DMS79 (cell line): Measurements from ENCODE around the gene NHLRC4.
"Not testable (repeated sequence)": the region's sequence is repeated elsewhere in the genome, so short reads cannot be mapped to it uniquely, and the experiment has no call there.

Source experiments
- DNase-seq: peaks from one replicate; lab custom pipeline; 2025; lab: John Stamatoyannopoulos, UW

Gene NHLRC4

DNA sequence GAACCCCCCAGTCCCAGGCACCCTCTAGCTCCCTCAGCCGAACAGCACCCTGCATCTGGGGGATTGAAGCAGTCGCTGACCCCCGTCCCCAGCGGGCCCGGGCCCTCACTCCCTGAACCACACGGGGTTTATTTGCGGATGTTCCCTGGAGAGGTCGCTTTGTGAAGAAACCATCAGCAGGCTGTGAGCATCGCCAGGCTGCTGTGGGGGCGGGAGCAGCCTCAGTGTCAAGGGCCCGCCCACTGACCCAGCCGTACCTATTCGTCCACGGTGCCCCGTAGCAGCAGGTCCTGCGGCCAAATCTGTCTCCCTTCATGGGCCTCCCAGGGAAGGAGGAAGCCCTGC lies 16.6 kb downstream of the NHLRC4 start:
- DNase-seq = no peak

DNA sequence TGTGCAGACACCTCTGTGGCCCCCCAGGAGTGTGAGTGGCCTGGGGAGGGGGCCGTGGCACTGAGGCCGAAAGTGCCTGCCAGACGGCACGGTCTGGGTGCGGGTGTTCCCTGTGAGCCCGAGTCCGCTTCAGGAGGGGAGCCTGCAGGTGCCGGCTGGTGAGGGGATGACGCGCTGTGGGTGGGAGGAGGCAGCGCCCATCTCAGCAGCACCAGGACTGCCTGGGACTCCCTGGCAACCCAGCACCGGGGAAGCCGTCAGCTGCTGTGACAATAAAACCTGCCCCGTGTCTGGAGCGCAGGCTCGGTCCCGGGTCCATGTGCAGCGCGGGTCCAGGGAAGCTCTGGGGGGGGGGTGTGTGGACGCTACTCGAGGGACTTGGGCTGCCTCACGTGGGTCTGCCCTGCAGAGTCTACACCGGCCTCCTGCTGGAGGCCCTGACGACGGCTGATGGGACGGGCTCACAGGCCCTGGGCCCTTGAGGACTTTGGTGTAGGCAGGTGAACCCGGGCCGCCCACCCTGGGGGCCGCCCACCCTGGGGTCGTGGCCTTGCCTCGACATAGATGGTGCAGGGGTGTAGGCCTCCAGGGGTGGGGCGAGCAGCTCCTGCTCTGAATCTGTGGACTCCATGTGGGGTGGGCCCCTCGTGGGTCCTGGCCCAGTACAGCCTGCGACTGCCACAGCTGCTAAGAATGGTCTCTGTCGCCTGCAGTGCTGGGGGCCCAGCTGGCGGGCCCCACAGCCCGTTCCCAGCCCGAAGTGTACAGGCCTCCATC lies 17.2 kb downstream of the NHLRC4 start:
- DNase-seq = no peak

DNA sequence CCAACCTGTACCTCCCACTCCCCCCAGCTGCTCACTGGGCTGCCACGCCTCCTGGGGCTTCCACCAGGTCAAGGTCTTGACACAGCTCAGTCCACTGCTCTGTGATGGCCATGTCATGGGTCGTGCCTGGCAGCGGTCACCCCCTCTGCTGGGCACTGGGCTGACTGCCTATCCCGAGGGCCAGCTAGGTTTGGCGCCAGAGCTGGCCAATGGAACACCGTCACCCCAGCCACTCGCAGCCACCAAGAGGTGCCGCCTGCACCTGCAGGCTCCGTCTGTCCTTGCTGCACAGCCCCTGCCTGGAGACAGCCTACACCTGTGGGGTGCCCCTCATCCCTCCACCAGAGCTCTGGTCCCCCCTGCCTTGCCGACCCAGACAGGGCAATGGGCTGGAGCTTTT lies 18.5 kb downstream of the NHLRC4 start:
- DNase-seq = no peak

DNA sequence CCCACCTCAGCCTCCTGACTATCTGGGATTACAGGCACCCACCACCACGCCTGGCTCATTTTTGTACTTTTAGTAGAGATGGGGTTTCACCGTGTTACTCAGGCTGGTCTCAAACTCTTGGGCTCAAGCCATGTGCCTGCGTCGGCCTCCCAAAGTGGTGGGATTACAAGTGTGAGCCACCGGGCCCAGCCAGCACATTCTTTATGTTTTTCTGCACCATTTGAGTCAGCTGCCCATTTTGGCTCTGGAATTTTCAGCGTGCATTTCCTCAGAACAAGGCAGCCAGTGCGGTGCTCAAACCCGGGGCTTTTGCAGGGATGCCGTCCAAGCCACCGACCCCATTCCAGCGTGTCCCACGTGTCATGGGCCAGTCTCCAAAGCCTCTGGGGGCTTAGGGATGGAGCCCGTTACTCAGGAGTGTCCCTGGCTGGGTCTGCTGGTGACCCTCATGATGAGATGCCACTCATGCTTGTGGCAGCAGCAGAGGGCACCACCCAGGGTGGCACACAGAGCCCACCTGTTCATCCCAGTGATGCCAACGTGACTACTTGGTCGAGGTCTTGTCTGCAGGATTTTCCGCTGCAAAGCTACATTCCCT lies 19.3 kb downstream of the NHLRC4 start:
- DNase-seq = no peak

- DNase-seq = no peak
Observed at GRCh38 chr16:586645-587590, 20.1 kb downstream of the NHLRC4 start.

DNA sequence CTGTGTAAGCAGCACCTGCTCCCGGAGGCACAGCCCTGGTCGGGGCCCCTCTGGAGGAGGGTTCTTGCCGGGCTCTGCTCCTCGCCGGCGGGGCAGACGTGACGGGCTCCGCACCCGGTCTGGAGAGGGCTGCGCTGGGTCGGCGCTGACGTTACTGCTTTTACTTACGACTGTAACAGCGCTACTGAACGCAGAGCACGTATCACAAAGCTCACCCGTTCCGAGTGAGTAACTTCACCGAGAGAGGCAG lies 21.8 kb downstream of the NHLRC4 start:
- DNase-seq = no peak

GRCh38 chr16:588889-589657 lies 22.3 kb downstream of the NHLRC4 start:
- peak; percentile 86 for DNase-seq

DNA sequence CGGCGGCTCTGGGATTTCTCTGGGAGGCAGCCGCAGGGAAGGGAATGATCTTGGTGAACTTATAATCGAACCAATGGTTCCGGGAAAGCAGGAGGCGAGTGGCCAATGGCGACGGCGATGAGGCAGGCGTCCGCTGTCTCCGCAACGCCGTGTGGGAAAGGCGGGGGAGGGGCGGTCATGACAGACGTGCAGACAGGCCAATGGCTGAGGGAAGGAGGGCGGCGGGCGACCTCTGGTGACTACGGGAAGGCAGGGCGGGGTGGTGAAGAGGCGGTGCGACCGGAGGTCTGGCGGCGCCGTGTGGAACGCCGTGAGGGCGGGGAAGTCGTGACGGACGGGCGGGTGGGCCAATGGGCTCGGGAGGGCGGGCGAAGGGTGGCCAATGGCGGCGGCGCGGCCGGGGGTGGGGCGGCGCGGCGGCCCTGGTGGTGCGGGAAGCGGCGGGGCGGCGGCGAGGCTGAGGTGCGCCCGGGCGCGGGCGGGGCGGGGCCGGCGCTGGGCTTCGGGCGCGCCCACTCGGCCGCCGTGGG lies 22.9 kb downstream of the NHLRC4 start, which contains the start of gene RAB40C:
Gene RAB40C (plus strand): TSS at position 409 of the 530 bp plus-strand sequence. CDS start 226 bp downstream, outside the sequence.
- DNase-seq = peak; percentile 92

- no peak for DNase-seq
Observed at GRCh38 chr16:590188-590814, 23.5 kb downstream of the NHLRC4 start.

- DNase-seq = no peak
Observed at GRCh38 chr16:590815-591200, 24.0 kb downstream of the NHLRC4 start.

DNA sequence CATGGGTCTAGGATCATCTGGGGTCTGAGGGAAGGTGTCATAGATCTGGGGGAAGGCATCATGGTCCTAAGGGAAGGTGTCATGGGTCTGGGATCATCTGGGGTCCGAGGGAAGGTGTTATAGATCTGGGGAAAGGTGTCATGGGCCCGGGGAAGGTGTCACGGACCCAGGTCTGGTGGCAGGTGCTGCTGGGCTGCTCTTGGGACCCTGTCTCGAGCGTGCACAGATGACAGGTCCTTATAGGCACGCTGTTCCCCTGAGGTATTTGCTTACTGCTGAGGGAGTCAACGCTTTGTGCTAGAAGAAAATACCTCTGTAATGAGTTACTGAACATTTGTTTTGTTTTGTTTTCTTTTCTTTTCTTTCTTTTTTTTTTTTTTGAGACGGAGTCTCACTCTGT lies 24.4 kb downstream of the NHLRC4 start:
- DNase-seq = no peak

DNA sequence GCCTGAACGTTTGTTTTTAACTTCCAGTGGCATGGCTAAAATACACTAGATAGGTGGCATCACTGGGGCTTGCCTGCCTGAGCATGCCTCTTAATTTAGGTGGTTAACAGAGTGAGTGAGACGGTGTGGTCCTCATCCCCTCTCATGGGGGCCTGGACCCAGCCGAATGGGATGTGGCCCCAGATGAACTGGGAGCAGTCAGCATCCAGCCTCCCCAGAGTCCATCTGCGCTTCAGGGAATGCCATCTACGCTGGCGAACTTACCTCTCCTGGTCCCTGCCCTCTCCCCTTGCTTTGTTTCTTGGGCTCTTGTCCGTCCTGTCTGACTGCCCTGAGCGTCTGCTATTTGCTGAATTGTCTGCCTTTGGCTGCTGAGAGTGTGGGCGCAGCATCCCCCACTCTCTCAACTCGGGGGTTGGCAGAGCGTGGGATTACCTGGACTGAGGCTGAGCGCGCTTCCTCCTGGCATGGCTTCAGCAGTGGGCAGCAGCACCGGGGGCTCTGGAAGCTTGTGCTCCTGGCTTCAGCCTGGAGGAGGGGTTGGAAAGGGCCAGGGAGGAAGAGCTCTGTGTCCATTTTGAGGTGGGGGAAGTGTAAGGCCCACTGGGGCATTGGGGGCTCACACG lies 25.2 kb downstream of the NHLRC4 start:
- no peak for DNase-seq

DNA sequence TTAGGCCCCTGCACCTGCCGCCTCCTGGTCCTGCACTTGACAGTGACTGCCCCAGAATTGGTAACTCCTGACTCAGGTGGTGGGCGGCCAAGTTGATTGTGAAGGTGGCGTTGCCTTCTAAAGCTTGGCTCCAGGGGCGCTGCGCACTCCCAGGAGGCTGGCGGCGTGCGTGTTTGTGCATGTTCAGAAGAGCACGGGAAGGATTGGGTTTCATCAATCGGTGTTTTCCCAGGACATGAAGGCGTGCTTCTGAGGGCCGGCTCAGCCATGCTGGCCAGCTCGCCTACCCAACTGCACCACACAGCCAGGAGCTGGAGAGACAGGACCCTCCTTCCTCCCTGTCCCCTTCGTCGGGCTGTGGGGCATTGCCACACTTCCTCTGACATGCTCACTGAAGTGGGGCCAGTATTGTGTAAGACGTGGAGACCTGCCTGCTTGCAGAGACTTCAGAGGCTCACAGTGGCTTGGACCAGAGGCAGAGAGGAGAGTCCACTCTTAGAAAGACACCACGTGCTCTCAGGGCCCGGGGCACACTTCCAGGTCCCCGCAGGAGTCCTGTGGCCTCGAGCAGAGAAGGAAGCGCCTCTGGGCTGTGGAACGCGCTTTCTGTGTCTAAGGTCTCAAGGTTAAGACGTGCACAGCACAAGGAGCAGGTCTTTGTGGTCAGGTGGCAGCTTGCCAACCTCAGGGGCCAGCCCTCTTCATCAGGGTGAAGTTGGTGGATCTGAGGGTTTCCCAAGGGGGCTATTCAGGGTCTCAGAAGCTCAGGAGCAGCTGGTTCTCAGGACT lies 25.9 kb downstream of the NHLRC4 start:
- DNase-seq = peak; percentile 80

GRCh38 chr16:593406-593805 lies 26.6 kb downstream of the NHLRC4 start:
- DNase-seq = peak; percentile 81

DNA sequence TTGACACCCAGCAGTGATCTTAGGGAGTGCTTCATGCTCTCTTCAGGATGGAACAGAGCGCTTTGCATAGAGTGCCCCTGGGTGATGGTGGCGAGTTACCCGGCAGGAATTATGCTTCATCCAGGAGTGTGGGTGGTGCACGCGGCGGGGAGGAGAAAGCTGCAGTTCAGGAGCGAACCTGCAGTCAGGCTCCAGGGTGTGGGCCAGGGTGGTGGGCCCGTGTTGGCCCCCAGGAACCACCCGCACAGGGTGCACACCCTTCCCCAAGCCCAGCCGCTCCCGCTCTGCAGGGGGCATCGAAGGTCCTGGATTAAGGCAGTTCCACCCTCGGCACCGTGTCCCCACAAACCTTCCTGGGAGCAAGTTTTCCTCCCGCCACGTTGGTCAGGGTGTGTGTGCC lies 27.0 kb downstream of the NHLRC4 start:
- DNase-seq = no peak

DNA sequence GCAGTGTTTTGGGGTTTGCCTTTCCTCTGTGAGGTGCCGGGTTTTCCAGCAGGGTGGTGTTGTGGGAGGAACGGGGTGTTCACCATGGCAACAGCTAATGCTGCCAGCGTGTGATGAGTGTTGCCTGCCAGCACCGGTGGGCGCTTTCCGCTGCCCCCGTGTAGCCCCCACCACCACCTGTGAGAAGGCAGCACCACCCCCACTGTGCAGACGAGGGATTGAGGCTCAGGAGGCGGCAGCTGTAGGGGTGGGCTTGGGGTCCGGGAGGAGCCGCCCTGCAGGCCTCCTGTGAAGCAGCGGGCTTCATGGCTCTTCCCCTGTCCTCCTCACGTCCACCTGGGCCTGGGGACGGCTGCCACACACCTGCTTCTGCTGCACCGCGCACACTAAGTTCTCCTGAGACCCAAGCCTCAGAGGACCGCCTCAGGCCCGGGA lies 28.3 kb downstream of the NHLRC4 start:
- DNase-seq = no peak

DNA sequence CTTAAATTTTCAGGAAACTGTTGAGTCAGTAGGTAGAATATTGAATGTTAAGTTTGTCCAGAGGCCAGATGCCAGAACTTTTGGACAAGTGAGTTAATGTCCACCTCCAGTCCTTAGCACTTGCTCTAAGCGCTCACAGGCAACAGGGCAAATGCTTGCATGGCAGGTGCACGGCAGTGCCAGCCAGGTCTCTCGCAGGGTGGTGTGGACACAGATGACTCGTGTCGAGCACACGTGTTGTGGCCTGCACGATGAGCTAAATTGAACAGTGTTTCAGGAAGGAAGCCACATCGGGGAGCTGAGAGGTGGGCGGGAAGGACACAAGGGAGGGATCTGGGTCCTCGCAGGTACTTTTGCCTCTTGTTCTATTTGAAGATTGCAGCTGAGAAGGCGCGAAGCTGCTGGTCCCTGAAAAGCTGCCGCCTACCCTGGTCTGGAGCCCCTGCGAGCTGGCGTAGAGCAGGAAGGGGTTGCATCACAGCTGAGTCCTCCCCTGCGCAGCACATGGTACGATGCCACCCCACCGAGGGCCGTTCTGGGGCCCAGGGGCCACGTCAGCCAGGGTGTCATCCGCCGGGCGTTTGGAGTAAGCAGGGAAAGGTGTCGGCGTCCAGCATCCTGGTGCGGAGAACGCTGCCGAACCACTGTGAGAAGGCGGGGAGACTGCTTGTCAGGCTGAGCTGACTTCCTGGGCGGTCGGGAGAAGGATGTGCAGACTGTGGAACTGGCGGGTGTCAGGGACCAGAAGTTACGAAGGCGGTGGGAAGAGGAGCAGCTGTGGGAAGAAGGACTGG lies 29.3 kb downstream of the NHLRC4 start:
- DNase-seq = no peak

DNA sequence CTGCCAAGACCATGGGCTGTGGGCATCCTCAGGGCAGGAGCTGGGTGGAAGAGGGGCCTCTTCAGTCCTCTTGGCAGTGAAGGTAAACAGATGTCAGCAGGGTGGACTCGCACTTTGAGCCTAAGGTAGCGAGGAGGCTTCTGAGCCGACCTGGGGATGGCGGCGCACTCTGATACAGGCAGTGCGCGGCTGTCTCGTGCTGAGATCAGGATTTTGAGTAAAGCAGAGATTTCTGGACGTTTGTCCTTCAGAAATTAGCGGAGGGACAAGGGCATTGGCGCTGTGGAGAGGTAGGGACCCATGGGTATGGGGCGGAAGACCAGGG lies 29.9 kb downstream of the NHLRC4 start:
- DNase-seq = no peak

DNA sequence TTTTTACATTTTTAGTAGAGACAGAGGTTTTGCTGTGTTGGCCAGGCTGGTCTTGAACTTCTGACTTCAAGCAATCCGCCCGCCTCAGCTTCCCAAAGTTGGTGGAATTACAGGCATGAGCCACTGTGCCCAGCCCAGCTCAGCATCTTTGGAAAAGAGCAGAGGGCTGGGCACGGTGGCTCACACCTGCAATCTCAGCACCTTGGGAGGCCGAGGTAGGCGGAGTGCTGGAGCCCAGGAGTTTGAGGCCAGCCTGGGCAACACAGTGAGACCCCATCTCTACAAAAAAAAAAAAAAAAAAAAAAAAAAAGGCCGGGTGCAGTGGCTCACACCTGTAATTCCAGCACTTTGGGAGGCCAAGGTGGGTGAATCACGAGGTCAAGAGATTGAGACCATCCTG lies 30.9 kb downstream of the NHLRC4 start:
- DNase-seq = not testable (repeated sequence)
